OCI-LY3 (cell line): ENCODE data around the gene LARGE1.

Source experiments
- H2AFZ ChIP-seq: fragments of 200-600, 300-600 bp; shearing (Covaris generic); 2 replicates; pipeline ENCODE4 v1.6.0; 2014; ENCODE audit warnings: antibody characterized with exemption, low read depth, low read length
- H3K27ac ChIP-seq: fragments of 200-600, 300-600 bp; sonication (generic); 2 replicates; pipeline ENCODE4 v1.5.1; 2014; ENCODE audit warnings: mild to moderate bottlenecking, low read length, moderate library complexity, mixed read lengths
- H3K27me3 ChIP-seq: fragments of 200-600, 300-600 bp; sonication (generic); 2 replicates; pipeline ENCODE4 v1.6.1; 2014; ENCODE audit warnings: low read depth, low read length, mixed read lengths
- H3K36me3 ChIP-seq: fragments of 200-600, 300-600 bp; sonication (generic); replicated peaks from 2 replicates; pipeline ENCODE3; 2014; ENCODE audit warnings: low read depth, low read length, mixed read lengths
- H3K4me1 ChIP-seq: fragments of 300-600, 200-600 bp; sonication (generic); 2 replicates; pipeline ENCODE4 v1.6.1; 2014; ENCODE audit warnings: low read length, mixed read lengths
- H3K4me2 ChIP-seq: fragments of 200-600, 300-600 bp; sonication (generic); 2 replicates; pipeline ENCODE4 v1.6.1; 2014; ENCODE audit warnings: low read length, mixed read lengths
- H3K4me3 ChIP-seq: fragments of 300-600, 200-600 bp; sonication (generic); 2 replicates; pipeline ENCODE4 v1.5.1; 2014; ENCODE audit warnings: antibody characterized with exemption, mild to moderate bottlenecking, low read length, moderate library complexity
- H3K79me2 ChIP-seq: fragments of 300-600, 200-600 bp; shearing (Covaris generic); 2 replicates; pipeline ENCODE4 v1.6.1; 2014; ENCODE audit warnings: mild to moderate bottlenecking, low read length, mixed read lengths
- H3K9ac ChIP-seq: fragments of 300-600, 200-600 bp; shearing (Covaris generic); 2 replicates; pipeline ENCODE4 v1.6.0; 2014; ENCODE audit warnings: mild to moderate bottlenecking, low read length, moderate library complexity
- H3K9me3 ChIP-seq: fragments of 200-600, 300-600 bp; shearing (Covaris generic); 2 replicates; pipeline ENCODE4 v1.6.1; 2014; ENCODE audit warnings: low read length, mixed read lengths; ENCODE audit not compliant: insufficient read depth
- H4K20me1 ChIP-seq: fragments of 200-600, 300-600 bp; sonication (generic); 2 replicates; pipeline ENCODE4 v1.6.1; 2016; ENCODE audit warnings: low read length, mixed read lengths; ENCODE audit not compliant: insufficient read depth
- EZH2phosphoT487 ChIP-seq: fragments of 200-600 bp; shearing (Covaris generic); IDR thresholded peaks from 2 replicates; pipeline ENCODE4 v1.6.1; 2018; ENCODE audit warnings: antibody characterized with exemption, mixed run types, low read depth
- TF ChIP-seq, protein P1 (sequence below): fragments of 200-600, 300-600 bp; sonication (generic); IDR thresholded peaks from 2 replicates; pipeline ENCODE4 v1.5.1; 2014; ENCODE audit warnings: antibody characterized with exemption, low read length, low read depth

The LARGE1 gene

DNA sequence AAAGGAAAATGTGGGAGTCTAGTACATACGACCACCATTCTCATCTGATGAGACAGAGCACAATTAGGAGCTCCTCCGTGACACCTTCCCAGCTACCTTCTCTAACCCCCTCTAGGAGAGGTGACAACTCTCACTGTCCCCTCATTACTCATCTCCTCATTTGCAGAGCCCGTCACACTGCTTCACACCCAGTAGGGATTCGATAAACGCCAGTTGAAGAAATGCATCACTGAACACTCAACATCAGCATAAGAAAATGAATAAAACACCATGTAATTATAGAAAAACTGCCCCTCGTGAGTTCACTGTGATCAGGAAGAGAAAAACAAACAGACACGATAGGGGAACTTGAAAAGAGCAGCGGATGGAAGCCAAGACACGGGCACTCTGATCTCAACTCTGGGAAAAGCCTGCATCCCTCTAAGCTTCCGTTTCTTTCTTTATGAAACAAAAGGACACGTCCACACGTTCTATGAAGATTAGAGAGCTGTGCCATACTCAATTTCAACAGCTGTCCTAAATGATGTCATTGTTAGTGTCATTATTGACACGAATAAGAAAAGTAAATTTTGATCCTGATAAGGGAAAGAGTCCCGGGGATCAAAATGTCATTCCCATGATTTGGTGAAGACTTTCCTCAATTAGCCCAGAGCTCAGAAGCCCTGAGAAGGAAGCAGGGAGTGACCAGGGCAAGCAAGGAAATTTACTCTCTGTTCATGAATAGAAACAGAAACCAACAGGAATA lies 356.9 kb downstream of the LARGE1 start:
- H3K9me3 ChIP-seq: no peaks in the 10 kb centered on the region
- H3K27me3 ChIP-seq: no peaks in the 10 kb centered on the region
- no peaks in the 10 kb centered on the region for H3K79me2 ChIP-seq
- no peak overlapping the region for H2AFZ ChIP-seq
- no peak overlapping the region for H3K4me2 ChIP-seq
- H4K20me1 ChIP-seq: no peaks in the 10 kb centered on the region
- peaks cover 8% of the 10 kb centered on the region for H3K36me3 ChIP-seq
- TF ChIP-seq, protein P1, sequence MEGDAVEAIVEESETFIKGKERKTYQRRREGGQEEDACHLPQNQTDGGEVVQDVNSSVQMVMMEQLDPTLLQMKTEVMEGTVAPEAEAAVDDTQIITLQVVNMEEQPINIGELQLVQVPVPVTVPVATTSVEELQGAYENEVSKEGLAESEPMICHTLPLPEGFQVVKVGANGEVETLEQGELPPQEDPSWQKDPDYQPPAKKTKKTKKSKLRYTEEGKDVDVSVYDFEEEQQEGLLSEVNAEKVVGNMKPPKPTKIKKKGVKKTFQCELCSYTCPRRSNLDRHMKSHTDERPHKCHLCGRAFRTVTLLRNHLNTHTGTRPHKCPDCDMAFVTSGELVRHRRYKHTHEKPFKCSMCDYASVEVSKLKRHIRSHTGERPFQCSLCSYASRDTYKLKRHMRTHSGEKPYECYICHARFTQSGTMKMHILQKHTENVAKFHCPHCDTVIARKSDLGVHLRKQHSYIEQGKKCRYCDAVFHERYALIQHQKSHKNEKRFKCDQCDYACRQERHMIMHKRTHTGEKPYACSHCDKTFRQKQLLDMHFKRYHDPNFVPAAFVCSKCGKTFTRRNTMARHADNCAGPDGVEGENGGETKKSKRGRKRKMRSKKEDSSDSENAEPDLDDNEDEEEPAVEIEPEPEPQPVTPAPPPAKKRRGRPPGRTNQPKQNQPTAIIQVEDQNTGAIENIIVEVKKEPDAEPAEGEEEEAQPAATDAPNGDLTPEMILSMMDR: no peak
- TF ChIP-seq EZH2phosphoT487: no peak
- no peak overlapping the region for H3K9ac ChIP-seq
- no peak overlapping the region for H3K27ac ChIP-seq
- H3K4me1 ChIP-seq: peaks cover 37% of the 10 kb centered on the region
- no peak overlapping the region for H3K4me3 ChIP-seq

DNA sequence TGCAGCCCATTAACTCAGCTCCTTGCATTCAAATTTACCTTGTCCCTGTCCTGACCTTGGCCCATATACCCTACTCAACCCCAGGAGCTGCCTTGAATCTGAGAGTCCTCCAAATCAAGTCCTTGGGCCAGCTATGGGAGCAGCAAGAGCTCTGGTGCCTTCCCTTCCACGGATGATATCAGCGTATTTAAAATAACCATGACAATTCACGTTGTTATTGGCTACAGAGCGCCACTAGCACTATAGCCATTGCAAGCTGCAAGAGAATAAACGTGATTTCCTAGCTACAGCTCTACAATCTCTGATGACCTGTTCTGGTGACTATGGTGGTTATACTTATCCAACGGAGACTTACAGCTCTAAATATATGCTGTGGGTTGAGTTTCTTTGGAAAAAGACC lies 357.8 kb downstream of the LARGE1 start:
- Histone ChIP-seq H3K27me3 (no peaks in the 10 kb centered on the region), H3K9me3 (no peaks in the 10 kb centered on the region), H3K4me2 (no peak overlapping the region), H3K9ac (no peak overlapping the region), H2AFZ (no peak overlapping the region), H3K4me3 (no peak overlapping the region), H3K27ac (no peak overlapping the region), H3K79me2 (no peaks in the 10 kb centered on the region), H3K36me3 (peaks cover 8% of the 10 kb centered on the region), H3K4me1 (peaks cover 28% of the 10 kb centered on the region), H4K20me1 (no peaks in the 10 kb centered on the region)
- TF ChIP-seq, protein P1: no peak
- no peak for TF ChIP-seq EZH2phosphoT487

DNA sequence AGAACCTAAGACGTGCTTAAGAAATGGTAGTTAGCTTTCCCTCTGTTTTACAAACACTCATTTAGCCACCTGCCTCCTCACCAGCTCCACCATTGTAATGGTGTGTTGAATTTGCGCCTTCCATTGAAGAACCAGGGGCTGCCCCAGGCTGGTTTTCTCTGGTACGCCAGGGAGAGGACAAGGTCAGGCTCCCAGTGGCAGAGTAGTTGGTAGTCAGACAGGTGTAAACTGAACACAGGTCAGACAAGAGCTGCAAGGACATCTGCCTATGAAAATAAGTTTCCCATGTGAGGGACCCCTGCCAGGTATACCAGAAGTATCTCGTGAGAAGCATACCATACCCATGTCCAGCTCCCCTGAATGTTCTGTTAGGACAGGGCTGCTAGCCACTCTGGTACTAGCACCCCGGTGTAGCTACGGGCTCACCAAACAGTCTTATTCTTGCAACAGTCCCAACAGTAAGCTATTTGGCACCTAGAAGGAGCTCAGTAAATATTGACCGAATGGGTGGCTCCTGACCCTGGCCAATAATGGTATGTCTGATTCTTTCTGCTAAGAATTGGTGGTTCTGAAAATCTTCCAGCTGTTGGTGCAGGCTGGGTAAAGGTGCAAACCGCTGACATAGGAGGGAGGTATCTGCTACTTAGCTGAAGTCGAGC lies 359.0 kb downstream of the LARGE1 start:
- no peaks in the 10 kb centered on the region for H3K79me2 ChIP-seq
- no peaks in the 10 kb centered on the region for H3K27me3 ChIP-seq
- peaks cover 16% of the 10 kb centered on the region for H3K4me1 ChIP-seq
- no peaks in the 10 kb centered on the region for H3K9me3 ChIP-seq
- H3K36me3 ChIP-seq: peaks cover 8% of the 10 kb centered on the region
- no peak overlapping the region for H3K9ac ChIP-seq
- no peak overlapping the region for H3K4me3 ChIP-seq
- H4K20me1 ChIP-seq: no peaks in the 10 kb centered on the region
- H2AFZ ChIP-seq: no peak overlapping the region
- TF ChIP-seq EZH2phosphoT487: no peak
- TF ChIP-seq, protein P1: no peak
- no peak overlapping the region for H3K27ac ChIP-seq
- no peak overlapping the region for H3K4me2 ChIP-seq

DNA sequence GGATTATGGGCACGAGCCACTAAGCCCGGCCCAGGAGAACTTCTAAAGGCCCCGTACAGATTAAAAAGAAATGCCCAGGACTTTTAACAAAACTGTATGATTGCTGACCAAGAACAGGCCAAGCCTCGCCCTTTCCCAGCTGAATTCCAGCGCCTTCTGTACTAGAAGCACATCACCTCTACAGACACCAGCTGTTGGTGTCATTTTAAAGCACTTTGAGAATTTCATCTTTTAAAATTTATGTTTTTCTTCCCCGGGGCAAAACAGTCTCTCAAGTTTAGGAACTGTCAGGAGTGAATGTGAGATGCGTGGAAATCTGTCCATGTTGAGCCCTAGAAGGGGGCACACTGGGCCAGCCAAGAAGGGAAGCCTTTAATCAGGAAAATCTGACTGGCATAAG lies 362.4 kb downstream of the LARGE1 start:
- H3K4me1 ChIP-seq: no peaks in the 10 kb centered on the region
- 0 out of 2 replicates have a peak, but pooled peaks cover 5% of the 10 kb centered on the region for H4K20me1 ChIP-seq
- no peak overlapping the region for H2AFZ ChIP-seq
- TF ChIP-seq EZH2phosphoT487: no peak
- TF ChIP-seq, protein P1: no peak
- no peaks in the 10 kb centered on the region for H3K79me2 ChIP-seq
- H3K27me3 ChIP-seq: no peaks in the 10 kb centered on the region
- no peak overlapping the region for H3K27ac ChIP-seq
- peaks cover 4% of the 10 kb centered on the region for H3K36me3 ChIP-seq
- H3K4me2 ChIP-seq: no peak overlapping the region
- H3K9ac ChIP-seq: no peak overlapping the region
- no peaks in the 10 kb centered on the region for H3K9me3 ChIP-seq
- no peak overlapping the region for H3K4me3 ChIP-seq
